Fibroblast of pulmonary artery (primary cell): ENCODE data around the gene SART3.

Experiments used
- DNase-seq: peaks from one replicate; pipeline ENCODE4 v3.0.0-alpha.2; 2010; ENCODE audit warnings: low read depth
- H3K4me3 ChIP-seq: replicated peaks from 2 replicates; pipeline ENCODE4 v1.5.1; 2011; ENCODE audit warnings: low read depth, mild to moderate bottlenecking, control low read depth, low read length, moderate library complexity
- TF ChIP-seq, protein P1 (sequence below): IDR thresholded peaks from 2 replicates; pipeline ENCODE4 v1.5.1; 2011; ENCODE audit warnings: mild to moderate bottlenecking, control low read depth, low read length, inconsistent platforms; ENCODE audit errors: missing control alignments

SART3 gene

GRCh38 chr12:108564724-108565123, 3.8 kb upstream of the SART3 start:
- H3K4me3 ChIP-seq, result no peak overlapping the region
- TF ChIP-seq, protein P1, sequence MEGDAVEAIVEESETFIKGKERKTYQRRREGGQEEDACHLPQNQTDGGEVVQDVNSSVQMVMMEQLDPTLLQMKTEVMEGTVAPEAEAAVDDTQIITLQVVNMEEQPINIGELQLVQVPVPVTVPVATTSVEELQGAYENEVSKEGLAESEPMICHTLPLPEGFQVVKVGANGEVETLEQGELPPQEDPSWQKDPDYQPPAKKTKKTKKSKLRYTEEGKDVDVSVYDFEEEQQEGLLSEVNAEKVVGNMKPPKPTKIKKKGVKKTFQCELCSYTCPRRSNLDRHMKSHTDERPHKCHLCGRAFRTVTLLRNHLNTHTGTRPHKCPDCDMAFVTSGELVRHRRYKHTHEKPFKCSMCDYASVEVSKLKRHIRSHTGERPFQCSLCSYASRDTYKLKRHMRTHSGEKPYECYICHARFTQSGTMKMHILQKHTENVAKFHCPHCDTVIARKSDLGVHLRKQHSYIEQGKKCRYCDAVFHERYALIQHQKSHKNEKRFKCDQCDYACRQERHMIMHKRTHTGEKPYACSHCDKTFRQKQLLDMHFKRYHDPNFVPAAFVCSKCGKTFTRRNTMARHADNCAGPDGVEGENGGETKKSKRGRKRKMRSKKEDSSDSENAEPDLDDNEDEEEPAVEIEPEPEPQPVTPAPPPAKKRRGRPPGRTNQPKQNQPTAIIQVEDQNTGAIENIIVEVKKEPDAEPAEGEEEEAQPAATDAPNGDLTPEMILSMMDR, result no peak
- no peak for DNase-seq

DNA sequence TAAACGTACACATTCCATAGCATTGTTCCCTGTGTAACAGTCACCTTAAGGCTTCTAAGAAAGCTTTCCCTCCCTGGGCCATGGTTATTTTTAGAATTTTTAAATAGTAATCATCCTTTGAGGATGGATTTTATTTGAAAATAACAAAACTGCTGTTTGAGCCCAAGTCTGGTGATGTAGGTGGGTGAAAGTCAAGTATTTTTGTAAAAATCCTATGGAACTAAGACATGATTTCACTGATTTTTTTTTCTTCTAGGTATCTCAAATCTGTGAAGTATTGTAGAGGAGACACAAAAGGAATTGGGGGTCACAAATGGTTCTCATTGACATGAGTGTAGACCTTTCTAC, 2.8 kb upstream of the SART3 start:
- no peak for DNase-seq
- H3K4me3 ChIP-seq, result peak overlapping the region; percentile 92
- TF ChIP-seq, protein P1, result no peak

DNA sequence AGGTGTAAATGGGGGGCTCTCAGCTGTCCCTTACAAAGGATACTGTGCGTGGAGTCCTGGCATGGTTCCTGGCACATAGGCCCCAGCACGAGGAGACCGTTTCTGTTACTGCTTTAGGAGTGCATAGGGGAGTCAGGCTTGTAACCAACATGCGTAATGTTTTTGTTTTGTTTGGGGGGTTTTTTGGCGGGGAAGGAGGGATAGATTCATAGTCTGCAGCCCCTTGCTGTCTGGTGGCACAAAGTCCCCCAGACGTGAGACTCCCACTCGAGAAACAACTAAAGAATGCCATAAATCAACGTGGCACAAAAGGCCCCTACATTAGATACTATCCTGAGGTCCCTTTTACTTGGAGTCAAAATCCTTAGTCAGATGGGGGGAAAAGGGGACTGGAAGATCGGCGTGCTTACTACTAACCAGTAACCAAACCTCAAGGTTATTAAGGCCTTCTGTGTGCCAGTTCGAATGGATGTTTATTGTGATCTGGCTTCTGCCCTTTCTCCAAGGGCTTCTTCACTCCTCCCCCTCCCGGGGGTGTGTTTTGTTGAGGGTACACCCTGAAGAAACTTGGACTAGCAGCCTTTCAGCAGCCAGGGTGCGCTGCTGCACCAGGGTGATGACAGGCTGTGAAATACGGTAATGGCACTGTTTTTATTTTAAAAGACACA, 2.3 kb upstream of the SART3 start:
- DNase-seq, result peak; percentile 90
- H3K4me3 ChIP-seq, result peak overlapping the region; percentile 92
- TF ChIP-seq, protein P1, result peak; percentile 97

DNA sequence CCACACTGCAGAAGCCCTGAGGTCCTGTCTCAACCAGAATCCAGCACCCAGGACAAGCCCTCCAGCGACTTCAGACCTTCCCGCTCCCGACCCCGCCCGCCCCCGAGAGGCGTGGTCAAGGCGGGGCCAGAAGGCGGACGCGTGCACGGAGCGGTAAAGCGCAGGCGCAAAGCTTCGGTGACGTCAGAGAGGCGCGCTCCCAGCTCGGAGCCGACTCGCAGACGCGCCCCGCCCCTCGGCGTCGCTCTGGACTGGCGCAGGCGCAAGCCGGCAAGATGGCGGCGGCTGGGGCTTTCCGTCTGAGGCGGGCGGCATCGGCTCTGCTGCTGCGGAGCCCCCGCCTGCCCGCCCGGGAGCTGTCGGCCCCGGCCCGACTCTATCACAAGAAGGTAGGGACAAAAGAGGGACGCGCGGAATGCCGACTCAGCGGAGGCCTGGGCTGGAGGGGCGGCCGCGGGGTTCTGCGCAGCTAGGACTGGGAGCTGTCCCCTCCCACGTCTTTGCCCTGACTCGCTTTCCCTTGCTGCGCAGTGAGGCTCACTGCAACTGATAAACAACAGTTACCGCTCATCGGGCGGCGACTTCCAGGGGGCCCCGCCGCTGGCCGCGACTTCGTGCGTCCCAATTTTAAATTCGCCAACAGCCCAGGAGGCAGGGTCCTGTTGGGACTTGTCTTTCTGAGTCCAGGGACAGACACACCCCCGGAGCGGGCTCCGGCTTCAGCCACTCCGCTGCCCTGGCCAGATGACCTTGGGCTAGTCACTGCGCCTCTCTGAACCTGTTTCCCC, 1.6 kb upstream of the SART3 start, which contains the start of gene ISCU:
TSS of gene ISCU (plus strand) at position 249 of the 788 bp plus-strand sequence. CDS start at position 276, 27 bp downstream.
- H3K4me3 ChIP-seq, result peak within 1 kb of the TSS; percentile 98
- TF ChIP-seq, protein P1, result no peak
- DNase-seq, result peak; percentile 98

GRCh38 chr12:108561852-108562347, 927 bp upstream of the SART3 start:
- peak overlapping the region; percentile 98 for H3K4me3 ChIP-seq
- TF ChIP-seq, protein P1, result no peak
- no peak for DNase-seq

DNA sequence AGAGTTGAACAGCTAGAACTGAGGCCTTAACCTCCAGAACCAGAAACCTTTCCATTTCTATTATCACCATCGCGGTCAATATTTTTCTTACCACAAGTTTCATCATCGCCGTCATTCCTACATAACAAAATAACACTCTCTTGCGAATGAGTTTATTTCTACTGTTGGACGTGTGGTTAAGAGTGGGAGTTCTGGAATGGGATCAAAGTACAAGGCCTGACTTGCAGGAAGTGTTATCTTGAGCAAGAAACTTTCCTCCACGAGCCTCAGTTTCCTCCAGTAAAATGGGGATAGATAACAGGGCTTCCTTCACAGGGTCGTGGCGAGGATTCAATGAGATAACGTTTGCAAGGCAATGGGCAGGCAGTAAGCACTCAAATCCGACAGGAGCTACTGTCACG, 652 bp downstream of the SART3 start:
- H3K4me3 ChIP-seq, result peak overlapping the region; percentile 98
- TF ChIP-seq, protein P1, result no peak
- DNase-seq, result peak; percentile 75

DNA sequence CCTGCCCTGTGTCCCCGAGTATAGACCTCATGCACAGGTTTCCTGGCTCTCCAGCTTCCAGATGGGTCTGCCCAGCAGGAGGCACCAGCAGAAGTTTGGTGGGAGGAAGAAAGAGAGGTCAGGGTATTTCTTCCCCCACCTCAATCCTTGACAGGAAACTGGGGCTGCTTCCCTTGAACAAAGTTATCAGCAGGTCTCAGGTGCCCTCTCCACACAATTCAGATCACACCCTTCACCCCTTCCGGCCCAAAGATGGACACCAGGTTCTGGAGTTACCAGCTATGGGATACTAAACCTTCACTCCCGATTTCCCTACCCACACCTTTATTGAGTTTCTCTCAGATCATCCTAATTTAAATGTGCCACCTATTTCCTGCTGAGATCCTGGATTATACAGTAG, 1.2 kb downstream of the SART3 start:
- H3K4me3 ChIP-seq, result peak overlapping the region; percentile 98
- TF ChIP-seq, protein P1, result no peak
- DNase-seq, result no peak
